ENCODE data around the gene ATF2. TPM values are rescaled to one million over a fixed set of nuclear protein-coding genes. Genes with fewer than 3 reads are reported as not detected.

The ATF2 gene
- total and polyA plus RNA-seq, 2 of the 4 experiments (the other 2 are of a cell fraction) = 23.2 to 60.0 TPM

DNA sequence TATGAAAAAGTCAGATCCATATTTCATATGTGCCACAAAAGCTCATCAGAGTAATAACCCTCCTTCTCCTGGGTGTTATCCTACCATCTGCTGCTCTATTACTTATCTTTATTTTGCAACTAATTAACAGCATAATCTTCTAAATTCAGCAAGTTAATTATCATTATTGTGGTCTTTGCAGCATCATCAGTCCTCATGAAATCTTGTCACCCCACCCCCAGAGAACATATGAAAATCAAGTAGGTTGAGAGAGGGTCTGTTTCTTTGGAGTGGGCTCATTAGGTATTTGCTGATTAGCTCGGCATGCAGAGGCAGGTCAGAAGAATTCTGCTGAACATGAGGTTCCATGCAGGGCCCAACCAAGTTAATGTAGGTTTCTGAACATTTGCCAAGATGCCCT is 64.8 kb downstream of the ATF2 start:
- Histone ChIP-seq H3K4ac (ENCODE audit: low read depth, low read length) (no peak overlapping the region), H2AK9ac (replicated peaks; ENCODE audit: low read depth, low read length, poor library complexity) (no peak overlapping the region), H3K36me3 (ENCODE audit: control insufficient read depth, insufficient read depth, low read length) (peaks cover 5% of the 10 kb centered on the region; the same call in 1 of the 2 replicates), H2BK15ac (ENCODE audit: low read depth, low read length) (no peak overlapping the region), H3K27ac (ENCODE audit: insufficient read depth, low read length) (no peak overlapping the region), H3K27me3 (ENCODE audit: control insufficient read depth, insufficient read depth, low read length) (no peaks in the 10 kb centered on the region), H4K8ac (ENCODE audit: low read depth in 2 of 2, low read length in 2 of 2) (no peak overlapping the region), H2BK120ac (ENCODE audit: low read depth, low read length) (no peak overlapping the region), H3K14ac (replicated peaks; ENCODE audit: low read depth, low read length) (no peak overlapping the region), H3K9ac (ENCODE audit: low read depth, low read length) (no peak overlapping the region), H2AFZ (replicated peaks; ENCODE audit: low read length, poor library complexity) (no peak overlapping the region), H3K79me1 (ENCODE audit: low read depth in 1 of 2, low read length in 2 of 2) (peaks cover 3 to 4% of the 10 kb centered on the region in 2 experiments; a peak in 1 of 4 replicates), H3K4me2 (ENCODE audit: low read depth, low read length) (no peak overlapping the region), H4K5ac (ENCODE audit: low read depth, low read length) (no peak overlapping the region), H2BK5ac (ENCODE audit: low read depth, low read length, poor library complexity, severe bottlenecking) (no peak overlapping the region), H3K18ac (ENCODE audit: low read depth, low read length) (no peak overlapping the region), H3K23ac (ENCODE audit: low read depth, low read length) (no peak overlapping the region), H3K9me1 (ENCODE audit: insufficient read depth, low read length) (no peaks in the 10 kb centered on the region), H3K4me1 (ENCODE audit: control insufficient read depth, insufficient read depth, low read length) (peaks cover 4% of the 10 kb centered on the region), H2BK20ac (ENCODE audit: low read depth, low read length) (no peak overlapping the region), H3K9me3 (ENCODE audit: control insufficient read depth, insufficient read depth, low read length) (no peaks in the 10 kb centered on the region), H2AK5ac (ENCODE audit: low read depth, low read length) (no peak overlapping the region), H4K20me1 (ENCODE audit: insufficient read depth, low read length) (no peaks in the 10 kb centered on the region), H4K91ac (ENCODE audit: insufficient read depth, low read depth, low read length) (no peak overlapping the region), H3K4me3 (ENCODE audit: insufficient read depth, low read depth, low read length) (no peak overlapping the region), H3K56ac (ENCODE audit: extremely low read depth, insufficient read depth, low read length) (no peak overlapping the region)
- WGBS, 2 experiments (ENCODE audit: extremely low coverage in 2 of 2, insufficient read length in 1 of 2) = no CpG with 5 or more reads among the region's 1 CpG
- intact Hi-C loops (cut with micrococcal nuclease) = no loop called here
- in situ Hi-C loops (cut with MboI; ENCODE audit: low sequenced_read_pairs) = no loop called here
- TF ChIP-seq FOS (IDR thresholded peaks at IDR 0.05; ENCODE audit: low read depth, low read length) (no peak), MXI1 (IDR thresholded peaks at IDR 0.05; ENCODE audit: borderline replicate concordance, low read depth, low read length) (no peak), RFX5 (IDR thresholded peaks at IDR 0.05; ENCODE audit: low read depth, low read length) (no peak), SMC3 (IDR thresholded peaks at IDR 0.05; ENCODE audit: low read depth, low read length) (no peak), RAD21 (IDR thresholded peaks at IDR 0.05; ENCODE audit: low read length) (no peak), NFE2L2 (IDR thresholded peaks at IDR 0.05; ENCODE audit: low read depth, low read length) (no peak), BHLHE40 (IDR thresholded peaks at IDR 0.05; ENCODE audit: low read depth, low read length) (no peak), CHD1 (IDR thresholded peaks at IDR 0.05; ENCODE audit: low read depth, low read length) (no peak), CEBPB (IDR thresholded peaks at IDR 0.05; ENCODE audit: low read depth, low read length) (no peak), POLR2A (IDR thresholded peaks at IDR 0.05; ENCODE audit: low read depth, low read length) (no peak), MAFK (IDR thresholded peaks at IDR 0.05; ENCODE audit: low read depth, low read length) (no peak), RCOR1 (IDR thresholded peaks at IDR 0.05; ENCODE audit: insufficient replicate concordance, low read length) (no peak), MAZ (IDR thresholded peaks at IDR 0.05; ENCODE audit: borderline replicate concordance, low read depth, low read length) (no peak)
- TF ChIP-seq, protein P1, sequence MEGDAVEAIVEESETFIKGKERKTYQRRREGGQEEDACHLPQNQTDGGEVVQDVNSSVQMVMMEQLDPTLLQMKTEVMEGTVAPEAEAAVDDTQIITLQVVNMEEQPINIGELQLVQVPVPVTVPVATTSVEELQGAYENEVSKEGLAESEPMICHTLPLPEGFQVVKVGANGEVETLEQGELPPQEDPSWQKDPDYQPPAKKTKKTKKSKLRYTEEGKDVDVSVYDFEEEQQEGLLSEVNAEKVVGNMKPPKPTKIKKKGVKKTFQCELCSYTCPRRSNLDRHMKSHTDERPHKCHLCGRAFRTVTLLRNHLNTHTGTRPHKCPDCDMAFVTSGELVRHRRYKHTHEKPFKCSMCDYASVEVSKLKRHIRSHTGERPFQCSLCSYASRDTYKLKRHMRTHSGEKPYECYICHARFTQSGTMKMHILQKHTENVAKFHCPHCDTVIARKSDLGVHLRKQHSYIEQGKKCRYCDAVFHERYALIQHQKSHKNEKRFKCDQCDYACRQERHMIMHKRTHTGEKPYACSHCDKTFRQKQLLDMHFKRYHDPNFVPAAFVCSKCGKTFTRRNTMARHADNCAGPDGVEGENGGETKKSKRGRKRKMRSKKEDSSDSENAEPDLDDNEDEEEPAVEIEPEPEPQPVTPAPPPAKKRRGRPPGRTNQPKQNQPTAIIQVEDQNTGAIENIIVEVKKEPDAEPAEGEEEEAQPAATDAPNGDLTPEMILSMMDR (conservative IDR thresholded peaks at IDR 0.05; ENCODE audit: low read depth, low read length) = no peak
- TF ChIP-seq, protein P2, sequence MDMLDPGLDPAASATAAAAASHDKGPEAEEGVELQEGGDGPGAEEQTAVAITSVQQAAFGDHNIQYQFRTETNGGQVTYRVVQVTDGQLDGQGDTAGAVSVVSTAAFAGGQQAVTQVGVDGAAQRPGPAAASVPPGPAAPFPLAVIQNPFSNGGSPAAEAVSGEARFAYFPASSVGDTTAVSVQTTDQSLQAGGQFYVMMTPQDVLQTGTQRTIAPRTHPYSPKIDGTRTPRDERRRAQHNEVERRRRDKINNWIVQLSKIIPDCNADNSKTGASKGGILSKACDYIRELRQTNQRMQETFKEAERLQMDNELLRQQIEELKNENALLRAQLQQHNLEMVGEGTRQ (IDR thresholded peaks at IDR 0.05; ENCODE audit: low read depth, low read length) = no peak
- TF ChIP-seq, protein P3, sequence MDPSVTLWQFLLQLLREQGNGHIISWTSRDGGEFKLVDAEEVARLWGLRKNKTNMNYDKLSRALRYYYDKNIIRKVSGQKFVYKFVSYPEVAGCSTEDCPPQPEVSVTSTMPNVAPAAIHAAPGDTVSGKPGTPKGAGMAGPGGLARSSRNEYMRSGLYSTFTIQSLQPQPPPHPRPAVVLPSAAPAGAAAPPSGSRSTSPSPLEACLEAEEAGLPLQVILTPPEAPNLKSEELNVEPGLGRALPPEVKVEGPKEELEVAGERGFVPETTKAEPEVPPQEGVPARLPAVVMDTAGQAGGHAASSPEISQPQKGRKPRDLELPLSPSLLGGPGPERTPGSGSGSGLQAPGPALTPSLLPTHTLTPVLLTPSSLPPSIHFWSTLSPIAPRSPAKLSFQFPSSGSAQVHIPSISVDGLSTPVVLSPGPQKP (IDR thresholded peaks at IDR 0.05; ENCODE audit: borderline replicate concordance, low read depth, low read length) = no peak
- no peak for DNase-seq
- CTCF ChIA-PET = no interaction called here
- BruUV-seq (replicated peaks) = no TSS peak
- ATAC-seq (ENCODE audit: low read depth) = no peak
- POLR2A ChIA-PET (ENCODE audit: unreplicated experiment) = no interaction called here
- dilution Hi-C loops (cut with HindIII; ENCODE audit: low sequenced_read_pairs, unreplicated experiment) = no loop called here

Measured in IMR-90 (cell line).